Hepatocyte (in vitro differentiated cells): ENCODE measurements around the gene NRG2. TPM values are rescaled to one million over a fixed set of nuclear protein-coding genes. Genes with fewer than 3 reads are reported as not detected.

Experiments
- DNase-seq: peaks from one replicate; pipeline ENCODE4 v3.0.0-alpha.2; 2016; ENCODE audit warnings: low spot score
- H2AFZ ChIP-seq: fragments of 200-600 bp; sonication (generic); 2 replicates; pipeline ENCODE4 v1.6.0; 2016; ENCODE audit warnings: antibody characterized with exemption, mild to moderate bottlenecking
- H3K27ac ChIP-seq: fragments of 200-600 bp; sonication (generic); 2 replicates; pipeline ENCODE4 v1.5.1; 2016; ENCODE audit warnings: mild to moderate bottlenecking
- H3K27me3 ChIP-seq: fragments of 200-600 bp; sonication (generic); 2 replicates; pipeline ENCODE4 v1.6.1; 2016
- H3K36me3 ChIP-seq: fragments of 200-600 bp; sonication (generic); replicated peaks from 2 replicates; pipeline ENCODE4 v1.5.1; 2016; ENCODE audit warnings: low read depth; ENCODE audit not compliant: insufficient read depth
- H3K4me1 ChIP-seq: fragments of 200-600 bp; sonication (generic); 2 replicates; pipeline ENCODE4 v1.5.1; 2016; ENCODE audit warnings: mild to moderate bottlenecking, moderate library complexity; ENCODE audit not compliant: insufficient read depth
- H3K4me2 ChIP-seq: fragments of 200-600 bp; sonication (generic); 2 replicates; pipeline ENCODE4 v1.6.0; 2016
- H3K4me3 ChIP-seq: fragments of 200-600 bp; sonication (generic); 2 replicates; pipeline ENCODE4 v1.5.1; 2016; ENCODE audit warnings: mild to moderate bottlenecking
- H3K79me2 ChIP-seq: fragments of 200-600 bp; sonication (generic); 2 replicates; pipeline ENCODE4 v1.6.0; 2017; ENCODE audit warnings: mild to moderate bottlenecking
- H3K9me2 ChIP-seq: fragments of 200-600 bp; sonication (generic); replicated peaks from 2 replicates; pipeline ENCODE4 v1.6.0; 2017; ENCODE audit warnings: mild to moderate bottlenecking; ENCODE audit not compliant: insufficient read depth
- H3K9me3 ChIP-seq: fragments of 200-600 bp; sonication (generic); 2 replicates; pipeline ENCODE4 v1.5.1; 2016; ENCODE audit warnings: low read depth, mild to moderate bottlenecking
- H4K20me1 ChIP-seq: fragments of 200-600 bp; sonication (generic); 2 replicates; pipeline ENCODE4 v1.6.0; 2016; ENCODE audit warnings: mild to moderate bottlenecking; ENCODE audit not compliant: insufficient read depth, poor library complexity, severe bottlenecking
- EZH2 ChIP-seq: fragments of 200-600 bp; sonication (generic); IDR thresholded peaks from 2 replicates; pipeline ENCODE4 v1.6.1; 2016; ENCODE audit warnings: antibody characterized with exemption, mild to moderate bottlenecking, borderline replicate concordance
- EZH2phosphoT487 ChIP-seq: fragments of 200-600 bp; sonication (generic); IDR thresholded peaks from one replicate; pipeline ENCODE4 v1.6.1; 2018; ENCODE audit warnings: antibody characterized with exemption, mild to moderate bottlenecking, low read depth, moderate library complexity; ENCODE audit not compliant: unreplicated experiment, severe bottlenecking
- WGBS: methylation state at CpG from one replicate; pipeline ENCODE4 v1.1.6; 2016; ENCODE audit warnings: low lambda C conversion rate; ENCODE audit errors: missing lambda C conversion rate; 5-methylcytosine and 5-hydroxymethylcytosine counted together
- polyA plus RNA-seq: library from polyadenylated mRNA; unstranded; fragments of >200 nt; fragmentation: Nextera tagmentation; extraction: Ambion mirVana; gene quantifications from 2 replicates; pipeline ENCODE4 v1.2.1, GENCODE V29; 2016
- total RNA-seq: library from RNA; depleted of rRNA; stranded (reverse); fragments of >200 nt; gene quantifications from 2 replicates; pipeline ENCODE4 v1.2.3, GENCODE V29; 2014
- TF ChIP-seq, protein P1 (sequence below): fragments of 200-600 bp; sonication (generic); IDR thresholded peaks from 2 replicates; pipeline ENCODE4 v1.5.1; 2016; ENCODE audit warnings: antibody characterized with exemption, mild to moderate bottlenecking; ENCODE audit not compliant: poor library complexity

Gene NRG2
- total and polyA plus RNA-seq, 2 experiments from 2014 or later: 1.4 to 1.5 TPM

- H3K9me2 ChIP-seq: no peaks in the 10 kb centered on the region
- H3K4me2 ChIP-seq: peak overlapping the region; percentile 100
- H3K9me3 ChIP-seq: no peaks in the 10 kb centered on the region
- H3K4me1 ChIP-seq: peaks cover 23% of the 10 kb centered on the region
- 0% methylated on average over 6 of the region's 17 CpGs for WGBS
- TF ChIP-seq, protein P1, sequence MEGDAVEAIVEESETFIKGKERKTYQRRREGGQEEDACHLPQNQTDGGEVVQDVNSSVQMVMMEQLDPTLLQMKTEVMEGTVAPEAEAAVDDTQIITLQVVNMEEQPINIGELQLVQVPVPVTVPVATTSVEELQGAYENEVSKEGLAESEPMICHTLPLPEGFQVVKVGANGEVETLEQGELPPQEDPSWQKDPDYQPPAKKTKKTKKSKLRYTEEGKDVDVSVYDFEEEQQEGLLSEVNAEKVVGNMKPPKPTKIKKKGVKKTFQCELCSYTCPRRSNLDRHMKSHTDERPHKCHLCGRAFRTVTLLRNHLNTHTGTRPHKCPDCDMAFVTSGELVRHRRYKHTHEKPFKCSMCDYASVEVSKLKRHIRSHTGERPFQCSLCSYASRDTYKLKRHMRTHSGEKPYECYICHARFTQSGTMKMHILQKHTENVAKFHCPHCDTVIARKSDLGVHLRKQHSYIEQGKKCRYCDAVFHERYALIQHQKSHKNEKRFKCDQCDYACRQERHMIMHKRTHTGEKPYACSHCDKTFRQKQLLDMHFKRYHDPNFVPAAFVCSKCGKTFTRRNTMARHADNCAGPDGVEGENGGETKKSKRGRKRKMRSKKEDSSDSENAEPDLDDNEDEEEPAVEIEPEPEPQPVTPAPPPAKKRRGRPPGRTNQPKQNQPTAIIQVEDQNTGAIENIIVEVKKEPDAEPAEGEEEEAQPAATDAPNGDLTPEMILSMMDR: no peak
- TF ChIP-seq EZH2phosphoT487 (no peak), EZH2 (no peak)
- H3K27me3 ChIP-seq: peaks cover 78% of the 10 kb centered on the region
- H3K36me3 ChIP-seq: no peaks in the 10 kb centered on the region
- DNase-seq: no peak
- peak overlapping the region; percentile 63 for H2AFZ ChIP-seq
- H3K27ac ChIP-seq: no peak overlapping the region
- peak overlapping the region; percentile 61 for H3K4me3 ChIP-seq
- no peaks in the 10 kb centered on the region for H3K79me2 ChIP-seq
- H4K20me1 ChIP-seq: no peaks in the 10 kb centered on the region
Measured at GRCh38 chr5:139904566-139904815, 138.6 kb downstream of the NRG2 start.

GRCh38 chr5:139903795-139904565, 139.1 kb downstream of the NRG2 start:
- peak overlapping the region; percentile 100 for H3K4me2 ChIP-seq
- no peaks in the 10 kb centered on the region for H3K36me3 ChIP-seq
- WGBS: 2% methylated on average over 71 of the region's 89 CpGs
- no peaks in the 10 kb centered on the region for H3K9me3 ChIP-seq
- H3K4me1 ChIP-seq: peaks cover 23% of the 10 kb centered on the region
- H3K9me2 ChIP-seq: no peaks in the 10 kb centered on the region
- no peaks in the 10 kb centered on the region for H4K20me1 ChIP-seq
- no peak overlapping the region for H3K27ac ChIP-seq
- H3K27me3 ChIP-seq: peaks cover 79% of the 10 kb centered on the region
- peak overlapping the region; percentile 63 for H2AFZ ChIP-seq
- peak; percentile 61 for DNase-seq
- peak overlapping the region; percentile 61 for H3K4me3 ChIP-seq
- no peaks in the 10 kb centered on the region for H3K79me2 ChIP-seq
- TF ChIP-seq, protein P1: no peak
- TF ChIP-seq EZH2phosphoT487 (no peak), EZH2 (peak; percentile 45)

DNA sequence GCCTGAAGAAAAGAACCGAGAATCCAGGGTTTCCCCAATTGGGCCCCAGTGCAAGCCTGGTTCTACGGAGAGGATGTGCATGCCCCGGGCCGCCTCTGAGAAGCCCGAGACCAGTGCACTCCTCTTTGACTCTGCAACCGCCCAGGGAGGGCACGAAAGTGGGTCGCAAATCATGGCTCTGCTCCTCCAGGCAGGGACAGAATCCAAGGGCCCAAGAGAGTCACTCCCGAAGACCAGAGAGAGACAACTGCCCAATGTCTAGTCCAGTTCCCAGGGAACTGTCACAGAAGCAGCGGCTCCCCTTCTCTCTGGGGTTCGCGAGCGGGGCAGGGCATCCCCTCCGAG, 139.7 kb downstream of the NRG2 start:
- no peaks in the 10 kb centered on the region for H3K9me3 ChIP-seq
- WGBS: 7% methylated on average over 14 of the region's 14 CpGs

More for the DNA sequence above, 139.7 kb downstream of the NRG2 start:
- no peaks in the 10 kb centered on the region for H3K9me2 ChIP-seq
- H3K27ac ChIP-seq: no peak overlapping the region
- no peaks in the 10 kb centered on the region for H3K36me3 ChIP-seq
- no peaks in the 10 kb centered on the region for H4K20me1 ChIP-seq
- H3K4me3 ChIP-seq: peak overlapping the region; percentile 61
- peaks cover 79% of the 10 kb centered on the region for H3K27me3 ChIP-seq
- DNase-seq: no peak
- H2AFZ ChIP-seq: peak overlapping the region; percentile 63
- no peak for TF ChIP-seq EZH2phosphoT487
- TF ChIP-seq, protein P1: no peak
- no peak for TF ChIP-seq EZH2
- H3K79me2 ChIP-seq: no peaks in the 10 kb centered on the region
- peaks cover 23% of the 10 kb centered on the region for H3K4me1 ChIP-seq
- peak overlapping the region; percentile 100 for H3K4me2 ChIP-seq
